ENCODE data around the gene PPP4R4.

DNA sequence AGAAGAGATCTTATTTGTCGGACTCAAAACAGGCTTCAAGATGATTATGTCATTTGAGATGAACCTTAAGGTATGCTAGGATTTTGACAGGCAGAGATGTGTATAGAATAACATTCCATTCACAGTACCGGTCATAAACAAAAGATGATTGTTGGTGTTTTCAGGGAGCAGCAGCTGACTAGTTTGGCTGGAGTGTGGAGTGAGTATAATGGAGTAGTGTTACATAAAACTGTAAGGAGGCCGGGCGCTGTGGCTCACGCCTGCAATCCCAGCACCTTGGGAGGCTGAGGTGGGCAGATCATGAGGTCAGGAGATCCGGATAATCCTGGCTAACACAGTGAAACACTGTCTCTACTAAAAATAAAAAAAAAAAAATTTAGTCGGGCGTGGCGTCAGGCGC is 95.0 kb downstream of the PPP4R4 start:
- TF ChIP-seq, protein P1, sequence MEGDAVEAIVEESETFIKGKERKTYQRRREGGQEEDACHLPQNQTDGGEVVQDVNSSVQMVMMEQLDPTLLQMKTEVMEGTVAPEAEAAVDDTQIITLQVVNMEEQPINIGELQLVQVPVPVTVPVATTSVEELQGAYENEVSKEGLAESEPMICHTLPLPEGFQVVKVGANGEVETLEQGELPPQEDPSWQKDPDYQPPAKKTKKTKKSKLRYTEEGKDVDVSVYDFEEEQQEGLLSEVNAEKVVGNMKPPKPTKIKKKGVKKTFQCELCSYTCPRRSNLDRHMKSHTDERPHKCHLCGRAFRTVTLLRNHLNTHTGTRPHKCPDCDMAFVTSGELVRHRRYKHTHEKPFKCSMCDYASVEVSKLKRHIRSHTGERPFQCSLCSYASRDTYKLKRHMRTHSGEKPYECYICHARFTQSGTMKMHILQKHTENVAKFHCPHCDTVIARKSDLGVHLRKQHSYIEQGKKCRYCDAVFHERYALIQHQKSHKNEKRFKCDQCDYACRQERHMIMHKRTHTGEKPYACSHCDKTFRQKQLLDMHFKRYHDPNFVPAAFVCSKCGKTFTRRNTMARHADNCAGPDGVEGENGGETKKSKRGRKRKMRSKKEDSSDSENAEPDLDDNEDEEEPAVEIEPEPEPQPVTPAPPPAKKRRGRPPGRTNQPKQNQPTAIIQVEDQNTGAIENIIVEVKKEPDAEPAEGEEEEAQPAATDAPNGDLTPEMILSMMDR (IDR thresholded peaks at IDR 0.05 in 4 of 5, conservative IDR thresholded peaks at IDR 0.05 in 1 of 5), result no peak
- TF ChIP-seq POLR2A (IDR thresholded peaks at IDR 0.05), result no peak
